ENCODE measurements around the gene ACSF3.

The ACSF3 gene

DNA sequence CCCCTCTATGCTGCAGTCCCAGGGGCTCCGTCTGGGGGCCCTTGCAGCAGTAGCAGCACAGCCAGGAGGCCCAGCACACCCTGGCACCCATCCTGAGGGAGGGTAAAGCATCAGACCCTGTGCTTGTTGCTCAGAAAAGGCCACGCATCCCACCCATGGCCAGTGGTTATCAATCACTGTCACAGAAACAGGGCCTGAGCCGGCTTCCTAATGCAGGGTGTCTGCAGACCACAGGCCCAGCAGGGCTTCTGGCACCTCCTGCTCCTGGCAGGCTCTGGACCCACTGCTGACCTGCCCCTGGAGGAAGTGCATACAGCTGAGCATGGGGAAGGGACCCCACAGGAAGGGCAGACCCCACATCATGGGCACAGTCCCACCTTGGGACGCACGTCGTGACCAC is 51.0 kb downstream of the ACSF3 start:
- no peak overlapping the region for H3K4me3 ChIP-seq (replicated peaks; ENCODE audit: low read depth, low read length)
- no peak for DNase-seq (ENCODE audit: extremely low read depth, insufficient read length)
- TF ChIP-seq, protein P1, sequence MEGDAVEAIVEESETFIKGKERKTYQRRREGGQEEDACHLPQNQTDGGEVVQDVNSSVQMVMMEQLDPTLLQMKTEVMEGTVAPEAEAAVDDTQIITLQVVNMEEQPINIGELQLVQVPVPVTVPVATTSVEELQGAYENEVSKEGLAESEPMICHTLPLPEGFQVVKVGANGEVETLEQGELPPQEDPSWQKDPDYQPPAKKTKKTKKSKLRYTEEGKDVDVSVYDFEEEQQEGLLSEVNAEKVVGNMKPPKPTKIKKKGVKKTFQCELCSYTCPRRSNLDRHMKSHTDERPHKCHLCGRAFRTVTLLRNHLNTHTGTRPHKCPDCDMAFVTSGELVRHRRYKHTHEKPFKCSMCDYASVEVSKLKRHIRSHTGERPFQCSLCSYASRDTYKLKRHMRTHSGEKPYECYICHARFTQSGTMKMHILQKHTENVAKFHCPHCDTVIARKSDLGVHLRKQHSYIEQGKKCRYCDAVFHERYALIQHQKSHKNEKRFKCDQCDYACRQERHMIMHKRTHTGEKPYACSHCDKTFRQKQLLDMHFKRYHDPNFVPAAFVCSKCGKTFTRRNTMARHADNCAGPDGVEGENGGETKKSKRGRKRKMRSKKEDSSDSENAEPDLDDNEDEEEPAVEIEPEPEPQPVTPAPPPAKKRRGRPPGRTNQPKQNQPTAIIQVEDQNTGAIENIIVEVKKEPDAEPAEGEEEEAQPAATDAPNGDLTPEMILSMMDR (IDR thresholded peaks at IDR 0.05; ENCODE audit: insufficient read depth, low read length, poor library complexity, severe bottlenecking), result no peak
- H3K36me3 ChIP-seq (ENCODE audit: control insufficient read depth, insufficient read depth, low read length), result peaks cover 33% of the 10 kb centered on the region
- no peaks in the 10 kb centered on the region for H3K27me3 ChIP-seq (replicated peaks; ENCODE audit: control insufficient read depth, insufficient read depth, low read length)

DNA sequence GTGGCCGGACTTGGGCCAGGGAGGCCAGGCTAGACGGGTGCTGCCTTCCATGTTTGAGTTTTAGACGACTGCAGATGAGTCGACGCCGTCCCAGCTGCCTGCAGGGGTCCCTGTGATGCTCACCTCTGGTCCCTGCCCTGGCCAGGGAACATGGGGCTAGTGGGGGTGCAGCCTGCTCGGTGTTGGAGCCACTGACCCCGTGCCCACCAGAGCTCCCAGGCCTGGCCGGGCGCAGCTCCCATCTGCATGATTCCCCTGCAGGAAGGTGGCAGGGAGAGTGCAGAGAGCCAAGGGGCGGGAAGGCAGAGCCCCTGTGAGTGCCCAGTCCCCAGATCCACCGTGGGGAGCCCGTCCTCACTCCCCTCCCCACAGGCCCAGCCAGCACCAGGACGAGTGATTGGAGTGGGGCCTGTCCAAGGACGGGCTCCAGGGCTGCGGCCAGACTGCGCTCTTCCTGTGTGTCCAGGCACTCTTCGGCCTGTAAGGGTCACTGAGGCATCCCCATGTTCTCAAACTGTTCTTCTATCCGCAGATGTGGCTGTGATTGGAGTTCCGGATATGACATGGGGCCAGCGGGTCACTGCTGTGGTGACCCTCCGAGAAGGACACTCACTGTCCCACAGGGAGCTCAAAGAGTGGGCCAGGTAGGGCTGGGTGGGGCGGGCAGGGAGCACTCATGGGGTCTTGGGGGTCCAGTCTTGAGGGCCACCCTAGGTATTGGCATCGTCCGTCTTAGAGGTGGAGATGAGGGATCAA is 51.9 kb downstream of the ACSF3 start:
- Histone ChIP-seq H3K27me3 (replicated peaks; ENCODE audit: control insufficient read depth, insufficient read depth, low read length) (no peaks in the 10 kb centered on the region), H3K36me3 (ENCODE audit: control insufficient read depth, insufficient read depth, low read length) (peaks cover 29% of the 10 kb centered on the region), H3K4me3 (replicated peaks; ENCODE audit: low read depth, low read length) (no peak overlapping the region)
- peak; percentile 7 for DNase-seq (ENCODE audit: extremely low read depth, insufficient read length)
- TF ChIP-seq, protein P1 (IDR thresholded peaks at IDR 0.05; ENCODE audit: insufficient read depth, low read length, poor library complexity, severe bottlenecking), result no peak

DNA sequence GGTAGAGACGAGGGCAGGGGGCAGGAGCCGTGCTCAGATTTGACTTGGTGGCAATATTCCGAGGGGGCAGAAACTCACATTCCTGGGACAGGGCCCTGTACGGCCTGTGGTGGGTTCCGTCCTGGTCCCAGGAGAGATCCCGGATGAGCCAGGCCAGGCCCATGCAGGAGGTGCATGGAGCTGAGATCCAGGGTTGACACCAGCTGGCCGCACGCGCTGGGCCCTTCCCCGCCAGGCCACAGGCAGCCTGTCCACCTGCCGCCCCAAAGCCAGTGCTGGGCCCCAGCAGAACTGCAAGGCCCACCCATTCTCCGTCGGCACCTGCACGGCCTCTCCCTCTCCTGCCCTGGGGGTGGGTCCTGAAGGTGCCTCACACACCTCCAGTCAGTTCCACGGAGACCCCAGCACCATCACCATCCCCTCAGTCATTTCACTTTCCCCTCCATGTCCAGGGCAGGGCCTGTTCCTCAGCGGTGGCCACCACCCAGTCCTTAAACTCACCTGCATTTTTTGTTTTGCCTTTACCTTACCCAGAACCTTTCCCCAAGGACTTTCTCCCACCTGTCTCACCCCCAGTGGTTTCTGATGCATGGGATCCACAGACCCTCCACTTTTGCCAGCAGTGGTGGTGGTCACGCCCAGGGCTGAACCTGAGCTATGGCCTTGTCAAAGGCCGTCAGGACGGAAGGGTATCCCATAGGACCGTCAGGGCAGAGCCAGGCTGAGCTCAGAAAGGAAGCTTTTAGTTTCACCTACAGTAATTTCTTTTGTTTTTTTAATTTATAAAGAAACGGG is 52.8 kb downstream of the ACSF3 start:
- TF ChIP-seq, protein P1 (IDR thresholded peaks at IDR 0.05; ENCODE audit: insufficient read depth, low read length, poor library complexity, severe bottlenecking), result no peak
- Histone ChIP-seq H3K36me3 (ENCODE audit: control insufficient read depth, insufficient read depth, low read length) (peaks cover 26% of the 10 kb centered on the region), H3K27me3 (replicated peaks; ENCODE audit: control insufficient read depth, insufficient read depth, low read length) (no peaks in the 10 kb centered on the region), H3K4me3 (replicated peaks; ENCODE audit: low read depth, low read length) (no peak overlapping the region)
- DNase-seq (ENCODE audit: extremely low read depth, insufficient read length), result peak; percentile 7

DNA sequence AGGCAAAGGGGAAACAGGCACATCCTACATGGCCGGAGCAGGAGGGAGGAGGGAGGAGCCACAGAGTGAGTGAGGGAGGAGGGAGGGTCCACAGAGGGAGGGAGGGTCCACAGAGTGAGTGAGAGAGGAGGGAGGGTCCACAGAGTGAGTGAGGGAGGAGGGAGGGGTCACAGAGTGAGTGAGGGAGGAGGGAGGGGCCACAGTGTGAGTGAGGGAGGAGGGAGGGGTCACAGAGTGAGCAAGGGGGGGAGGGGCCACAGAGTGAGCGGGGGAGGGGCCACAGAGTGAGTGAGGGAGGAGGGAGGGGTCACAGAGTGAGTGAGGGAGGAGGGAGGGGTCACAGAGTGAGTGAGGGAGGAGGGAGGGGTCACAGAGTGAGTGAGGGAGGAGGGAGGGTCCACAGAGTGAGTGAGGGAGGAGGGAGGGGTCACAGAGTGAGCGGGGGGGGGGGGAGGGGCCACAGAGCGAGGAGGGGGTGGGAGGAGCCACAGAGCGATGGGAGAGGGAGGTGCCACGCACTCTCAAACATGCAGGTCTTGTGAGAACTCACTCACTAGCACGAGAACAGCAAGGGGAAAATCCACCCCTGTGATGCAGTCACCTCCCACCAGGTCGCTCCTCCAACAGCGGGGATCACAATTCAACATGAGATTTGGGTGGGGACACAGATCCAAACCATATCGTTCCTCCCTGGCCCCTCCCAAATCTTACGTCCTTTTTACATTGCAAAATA is 53.6 kb downstream of the ACSF3 start:
- TF ChIP-seq, protein P1 (IDR thresholded peaks at IDR 0.05; ENCODE audit: insufficient read depth, low read length, poor library complexity, severe bottlenecking), result no peak
- H3K36me3 ChIP-seq (ENCODE audit: control insufficient read depth, insufficient read depth, low read length), result peaks cover 22% of the 10 kb centered on the region
- no peak overlapping the region for H3K4me3 ChIP-seq (replicated peaks; ENCODE audit: low read depth, low read length)
- no peak for DNase-seq (ENCODE audit: extremely low read depth, insufficient read length)
- H3K27me3 ChIP-seq (replicated peaks; ENCODE audit: control insufficient read depth, insufficient read depth, low read length), result no peaks in the 10 kb centered on the region

DNA sequence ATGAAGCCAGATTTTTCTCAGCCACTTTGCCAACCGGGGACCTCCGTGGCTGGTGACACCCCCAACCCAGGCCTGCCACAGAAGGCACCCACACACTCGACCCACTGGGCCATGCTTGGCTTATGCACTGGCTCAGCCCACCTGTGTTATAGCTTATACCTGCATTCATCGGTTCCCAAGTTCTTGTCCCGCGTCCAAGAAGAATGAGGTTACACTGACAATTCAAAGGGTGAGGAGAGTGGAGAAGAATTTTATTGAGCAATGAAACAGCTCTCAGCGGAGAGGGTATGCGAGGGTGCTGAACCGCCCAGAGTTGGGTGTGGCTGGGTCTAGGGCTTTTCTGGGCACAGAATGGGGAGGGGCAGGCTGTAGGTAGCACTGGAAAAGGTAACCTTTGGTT is 55.7 kb downstream of the ACSF3 start:
- TF ChIP-seq, protein P1 (IDR thresholded peaks at IDR 0.05; ENCODE audit: insufficient read depth, low read length, poor library complexity, severe bottlenecking), result no peak
- H3K4me3 ChIP-seq (replicated peaks; ENCODE audit: low read depth, low read length), result no peak overlapping the region
- no peaks in the 10 kb centered on the region for H3K27me3 ChIP-seq (replicated peaks; ENCODE audit: control insufficient read depth, insufficient read depth, low read length)
- DNase-seq (ENCODE audit: extremely low read depth, insufficient read length), result no peak
- peaks cover 22% of the 10 kb centered on the region for H3K36me3 ChIP-seq (ENCODE audit: control insufficient read depth, insufficient read depth, low read length)
